HG03378 (cell line): ENCODE results near the gene PLA2G2C.
"Not testable (repeated sequence)": the region's sequence is repeated elsewhere in the genome, so short reads cannot be mapped to it uniquely, and the experiment has no call there.

Experiments
- ATAC-seq: cut with Tn5 transposase; IDR thresholded peaks from one replicate; pipeline ENCODE4 v1.9.1; 2021; ENCODE audit warnings: mild to moderate bottlenecking, moderate library complexity; ENCODE audit not compliant: unreplicated experiment

PLA2G2C gene

DNA sequence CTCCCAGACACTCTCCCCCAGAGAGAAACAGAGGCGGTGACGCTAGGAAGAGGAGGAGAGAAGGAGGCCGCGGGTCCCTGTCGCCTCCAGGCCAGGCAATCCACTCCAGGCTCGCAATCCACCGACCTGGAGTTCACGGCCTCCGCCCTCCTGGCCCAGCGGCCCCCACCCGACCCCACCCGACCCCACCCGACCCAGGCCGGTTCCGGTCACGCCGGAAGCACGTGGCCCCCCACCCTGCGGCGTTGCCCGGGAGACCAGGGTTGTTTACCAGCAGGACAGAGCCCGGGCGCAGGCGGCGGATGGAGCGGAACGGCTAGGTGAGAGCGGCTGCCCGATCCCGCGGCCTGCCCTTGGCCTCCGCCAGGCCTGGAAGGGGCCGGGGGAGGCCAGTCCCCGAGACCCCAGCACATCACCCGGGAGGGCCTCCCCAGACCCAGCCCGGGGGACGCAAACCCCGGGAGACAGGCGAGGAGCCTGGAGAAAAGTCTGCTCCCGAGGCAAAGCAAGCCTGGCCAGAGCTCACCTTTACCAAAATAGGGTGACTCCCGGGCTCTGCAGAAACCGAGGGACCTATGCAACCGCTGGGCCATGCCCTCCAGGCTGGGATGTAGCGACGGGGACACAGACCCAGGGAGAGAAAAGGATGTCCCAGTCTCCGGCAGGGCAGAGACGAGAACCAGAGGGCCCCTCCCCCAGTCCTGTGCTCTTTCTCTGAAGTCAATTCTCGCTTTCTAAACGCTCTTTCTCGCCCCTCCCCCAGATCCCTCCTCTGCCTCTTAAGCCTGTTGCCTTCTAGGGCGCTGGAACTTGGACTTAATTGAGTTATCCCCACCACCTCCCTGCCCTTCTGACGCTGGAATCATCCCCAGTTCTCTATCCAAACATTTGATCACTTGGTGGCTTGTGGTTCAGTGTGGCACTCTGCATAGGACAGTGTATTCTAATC is at the start of gene PLA2G2C, which contains the start of gene UBXN10:
PLA2G2C (minus strand) TSS at position 685 of the 949 bp plus-strand sequence. CDS start 9,155 bp downstream, outside the sequence.
UBXN10 (plus strand) TSS at position 263 of the 949 bp plus-strand sequence. CDS start 4,466 bp downstream, outside the sequence.
- no peak for ATAC-seq

DNA sequence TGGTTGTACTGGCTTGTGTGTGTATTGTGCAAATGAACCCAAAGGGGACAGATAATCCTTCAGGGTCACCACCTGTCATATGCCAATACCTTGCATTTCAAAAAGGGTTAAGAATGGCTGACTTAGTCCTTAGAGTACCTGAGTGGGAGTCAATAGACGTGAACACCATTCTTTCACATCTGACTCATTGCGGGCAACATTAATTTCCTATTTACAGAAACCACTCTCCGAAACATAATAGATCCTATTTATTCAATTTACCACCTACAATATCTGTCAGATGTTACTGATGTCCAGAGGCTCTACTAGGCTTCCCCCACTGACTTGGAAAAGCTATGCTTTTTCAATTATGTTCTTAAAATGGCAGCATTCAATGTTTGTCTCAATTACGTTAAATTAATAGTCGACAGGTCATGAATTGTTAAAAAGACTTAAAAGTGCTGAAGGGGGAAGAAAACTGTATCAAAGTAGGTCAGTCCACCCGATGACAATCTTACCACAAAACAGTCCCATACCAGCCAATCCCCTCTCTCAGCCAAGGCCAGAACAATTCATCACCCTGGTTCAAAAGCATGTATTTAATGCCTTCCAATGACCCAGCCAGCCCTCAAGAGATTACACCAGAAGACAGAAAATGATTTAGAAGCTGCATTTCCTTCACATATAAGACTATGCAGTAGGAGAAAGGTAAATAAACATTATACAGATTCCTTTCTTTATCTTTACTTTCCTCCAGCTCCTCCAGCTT is 48.6 kb upstream of the PLA2G2C start:
- no peak for ATAC-seq

GRCh38 chr1:20233866-20234265 is 47.5 kb upstream of the PLA2G2C start:
- no peak for ATAC-seq

GRCh38 chr1:20233394-20233793 is 47.1 kb upstream of the PLA2G2C start:
- no peak for ATAC-seq

DNA sequence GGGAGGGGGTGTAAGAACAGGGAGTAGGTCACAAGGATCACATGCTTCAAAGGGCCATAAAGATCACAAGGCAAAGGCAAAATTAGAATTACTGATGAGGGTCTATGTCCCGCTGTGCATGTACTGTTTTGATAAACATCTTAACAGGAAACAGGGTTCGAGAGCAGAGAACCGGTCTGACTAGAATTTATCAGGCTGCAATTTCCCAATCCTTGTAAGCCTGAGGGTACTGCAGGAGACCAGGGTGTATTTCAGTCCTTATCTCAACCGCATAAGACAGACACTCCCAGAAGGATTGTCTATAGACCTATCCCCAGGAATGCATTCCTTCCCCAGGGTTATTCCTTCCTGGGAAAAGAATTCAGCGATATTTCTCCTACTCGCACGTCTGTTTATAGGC is 46.2 kb upstream of the PLA2G2C start:
- not testable (repeated sequence) for ATAC-seq

GRCh38 chr1:20229171-20229570 is 42.9 kb upstream of the PLA2G2C start:
- ATAC-seq: no peak

- no peak for ATAC-seq
These were observed 42.1 kb upstream of the PLA2G2C start for GRCh38 chr1:20228314-20228825.

DNA sequence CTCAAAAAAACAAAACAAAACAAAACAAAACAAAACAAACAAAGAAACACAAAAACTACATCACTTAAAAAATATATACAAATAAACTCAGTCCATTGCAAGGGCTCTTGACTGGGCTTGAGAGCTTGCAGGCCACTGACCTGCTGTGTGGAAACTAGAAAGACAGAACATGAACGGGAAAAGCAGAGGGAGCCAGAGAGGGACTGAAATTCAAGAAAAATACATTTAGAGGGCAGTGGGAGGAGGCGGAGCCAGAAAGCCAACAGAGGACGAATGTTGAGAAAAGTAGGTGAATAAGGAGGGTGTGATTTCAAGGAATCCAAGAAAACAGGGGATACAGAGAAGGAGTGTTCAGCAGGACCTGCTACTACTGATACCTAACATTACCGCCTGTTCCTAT is 41.4 kb upstream of the PLA2G2C start:
- no peak for ATAC-seq

DNA sequence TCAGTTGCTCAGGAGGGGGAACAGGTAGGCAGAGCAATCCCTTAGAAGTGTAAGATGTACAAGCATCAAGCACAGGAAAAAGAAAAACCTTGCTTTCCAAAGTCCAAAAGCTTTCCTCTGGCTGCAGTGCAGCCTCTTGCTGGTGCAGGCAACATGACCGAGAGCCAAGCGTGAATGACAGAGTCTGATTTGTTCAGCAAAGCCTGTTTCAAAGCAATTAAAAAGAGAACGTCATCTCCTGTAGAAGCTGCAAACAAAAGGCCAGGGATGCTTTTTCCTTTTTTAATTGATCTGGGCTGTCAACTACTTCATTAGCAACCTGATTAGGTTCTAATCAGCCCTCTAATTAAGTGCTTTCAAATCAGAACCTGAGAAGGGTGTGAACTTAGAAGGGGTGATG is 38.2 kb upstream of the PLA2G2C start:
- ATAC-seq: no peak

DNA sequence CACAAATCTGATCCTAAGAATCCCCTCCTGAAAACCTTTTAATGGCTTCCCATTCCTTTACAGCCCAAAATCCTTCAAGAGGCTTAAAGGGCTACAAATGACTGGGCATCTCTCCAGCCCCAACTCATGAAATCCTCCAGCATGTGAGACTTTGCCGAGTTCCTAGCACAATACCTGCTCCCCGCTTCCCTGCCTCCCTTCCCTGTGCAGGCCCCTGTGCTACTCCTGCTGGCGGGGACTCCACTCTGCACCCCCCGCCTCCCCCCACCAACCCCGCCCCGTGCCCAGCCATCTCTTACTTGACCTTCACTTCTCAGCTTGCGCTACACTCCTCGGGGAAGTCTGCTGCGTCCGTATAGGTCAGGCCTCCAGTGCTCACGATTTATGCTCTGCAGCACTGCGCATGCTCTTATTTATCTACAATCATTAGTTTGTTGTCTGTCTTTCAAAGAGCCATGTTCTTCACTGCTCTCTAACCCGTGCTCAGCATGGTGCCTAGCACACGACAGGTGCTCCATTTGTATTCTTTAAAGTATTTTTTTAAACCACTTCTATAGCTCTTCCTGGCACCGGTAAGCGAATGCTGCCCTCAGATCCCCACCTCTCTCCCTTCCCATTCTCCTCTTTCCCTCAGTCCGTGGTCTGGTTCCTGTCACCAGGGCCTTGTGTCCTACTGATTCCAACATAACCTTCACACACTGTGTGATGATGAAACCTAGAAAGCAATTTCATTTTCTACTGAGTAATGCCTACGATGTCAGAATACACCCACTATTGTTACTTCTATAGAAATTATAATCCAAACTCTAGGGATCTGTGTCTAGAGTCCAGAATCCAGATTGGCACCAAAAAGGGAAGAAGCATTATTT is 37.5 kb upstream of the PLA2G2C start:
- no peak for ATAC-seq

DNA sequence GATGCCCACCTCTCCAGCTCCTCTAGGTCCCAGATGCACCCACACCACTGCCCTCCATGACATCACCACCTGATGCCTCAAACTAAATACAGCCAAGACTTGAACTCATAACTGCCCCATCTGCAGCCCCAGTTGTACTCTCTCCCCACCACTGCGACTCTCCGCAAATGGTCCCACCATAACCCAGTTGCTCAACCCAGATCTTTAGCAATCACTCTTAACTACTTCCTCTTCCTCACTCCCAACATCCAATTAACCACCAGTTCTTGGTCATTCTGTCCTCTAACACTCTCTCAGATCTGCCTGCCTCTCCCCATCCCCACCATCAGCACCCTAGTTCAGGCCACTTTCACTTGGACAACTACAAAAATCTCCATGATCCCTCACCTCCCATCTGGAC is 36.8 kb upstream of the PLA2G2C start:
- no peak for ATAC-seq

GRCh38 chr1:20220036-20220435 is 33.7 kb upstream of the PLA2G2C start:
- no peak for ATAC-seq

GRCh38 chr1:20219053-20219452 is 32.7 kb upstream of the PLA2G2C start:
- ATAC-seq: not testable (repeated sequence)

DNA sequence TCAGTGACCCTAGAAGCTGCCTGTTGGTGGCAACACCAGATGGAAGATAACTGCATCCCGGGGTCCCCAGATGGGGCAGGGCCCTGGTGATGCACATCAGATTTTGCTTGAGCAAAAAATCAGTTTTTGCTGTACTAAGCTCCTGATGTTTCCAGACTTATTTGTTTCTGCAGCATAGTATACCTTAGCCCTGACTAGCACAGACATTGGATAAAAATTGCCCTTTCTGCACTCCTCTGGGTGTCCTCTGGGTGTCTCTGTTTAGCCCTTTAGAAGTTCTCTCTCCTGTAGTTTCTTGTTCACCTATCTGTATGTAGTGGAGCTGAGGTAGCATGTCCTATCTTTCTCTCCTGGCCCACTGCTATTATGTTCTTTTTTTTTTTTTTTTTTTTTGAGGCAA is 30.3 kb upstream of the PLA2G2C start:
- ATAC-seq: no peak

DNA sequence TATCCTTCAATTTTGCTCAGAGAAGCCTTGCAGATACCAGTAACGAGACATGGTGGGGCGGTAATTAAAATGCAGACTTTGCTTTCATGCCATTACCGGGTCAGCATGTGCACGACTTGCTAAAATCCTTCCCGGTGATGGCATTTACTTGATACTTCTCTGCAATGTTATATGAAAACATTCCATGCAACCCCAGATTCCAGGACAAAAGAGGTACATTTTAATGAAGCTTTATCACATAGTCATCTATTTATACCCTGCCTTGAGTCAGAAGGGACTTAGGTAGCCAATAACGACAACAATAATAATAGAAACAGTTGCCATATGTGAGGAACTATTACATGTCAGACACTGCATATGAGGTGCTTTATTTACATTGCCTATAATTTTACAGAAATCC is 29.4 kb upstream of the PLA2G2C start:
- ATAC-seq: no peak

DNA sequence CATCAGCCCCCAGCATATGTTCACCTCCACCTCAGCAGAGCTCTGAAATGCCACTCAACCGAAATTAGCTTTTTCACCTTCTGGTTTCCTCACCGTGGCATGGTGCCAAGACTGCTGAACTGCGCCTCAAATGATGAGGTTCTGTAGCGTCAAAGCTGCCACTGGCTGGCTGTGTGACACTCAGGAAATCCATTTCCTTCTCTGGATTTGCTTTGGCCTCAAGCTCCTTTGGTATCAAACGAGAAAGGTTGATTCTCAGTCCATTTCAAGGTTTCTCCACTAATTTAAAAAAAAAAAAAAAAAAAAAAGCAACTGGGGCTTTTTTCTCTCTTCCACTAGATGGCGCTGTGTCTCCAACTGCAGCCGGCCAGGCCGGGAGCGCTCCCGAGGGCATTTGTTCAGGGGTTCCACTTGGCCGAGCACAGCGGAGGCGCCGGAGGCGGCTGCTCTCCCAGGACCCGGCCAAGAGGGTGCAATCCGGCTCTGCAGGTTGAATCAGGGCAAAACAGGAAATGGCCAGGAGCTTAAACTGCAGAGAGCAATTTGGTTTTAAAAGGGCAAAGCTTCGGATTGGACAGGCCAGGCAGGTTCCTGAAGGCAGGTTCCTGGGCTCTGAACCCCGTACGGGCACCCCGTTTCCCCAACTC is 26.5 kb upstream of the PLA2G2C start:
- no peak for ATAC-seq

DNA sequence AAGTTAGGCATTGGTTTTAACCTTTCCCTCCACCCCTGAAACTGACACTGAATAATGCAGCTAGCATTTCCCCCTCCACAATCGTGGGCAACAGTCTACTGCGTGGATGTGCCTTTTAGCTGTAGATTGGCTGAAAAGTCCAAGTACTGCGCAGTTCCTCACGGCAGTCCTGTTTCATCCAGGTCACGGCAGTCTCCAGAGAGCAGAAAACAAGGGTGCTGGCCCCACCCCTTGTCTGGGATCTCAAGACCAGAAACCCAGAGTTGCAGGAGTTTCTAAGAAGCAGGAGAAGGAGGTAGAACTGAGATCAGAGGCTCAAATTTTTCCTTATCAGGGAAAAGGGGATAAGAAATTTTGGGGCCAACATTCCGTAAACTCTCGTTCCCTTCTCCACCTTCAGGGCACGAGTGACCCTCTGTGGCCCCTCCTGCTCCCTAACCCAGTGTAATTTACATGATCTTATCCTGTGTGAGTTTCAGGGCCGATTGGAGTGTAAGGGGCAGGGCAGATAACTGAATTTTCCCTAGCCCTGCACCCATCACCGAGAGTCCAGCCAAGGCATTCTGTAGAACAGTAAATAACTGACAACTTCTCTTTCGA is 25.9 kb upstream of the PLA2G2C start:
- ATAC-seq: no peak

DNA sequence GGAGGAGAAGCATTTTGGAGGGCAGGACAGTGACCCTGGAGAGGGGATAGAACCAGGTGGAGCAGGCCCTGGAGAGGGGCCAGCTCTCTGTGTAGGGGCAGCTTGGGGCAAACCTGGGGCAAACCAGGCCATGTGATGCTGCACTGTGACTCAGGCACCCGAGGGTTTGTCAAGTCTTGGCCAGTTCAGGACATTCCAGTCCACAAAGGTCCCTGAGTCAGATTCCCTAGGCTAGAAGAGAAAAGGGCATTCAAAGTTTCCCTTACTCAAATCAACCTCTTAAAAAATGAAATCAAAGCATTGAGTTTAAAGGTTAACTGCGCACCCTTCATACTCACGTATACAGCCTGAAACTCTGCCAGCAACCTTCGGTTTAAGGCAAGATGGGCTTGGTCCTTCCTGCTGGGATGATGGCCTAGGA is 25.2 kb upstream of the PLA2G2C start:
- ATAC-seq: no peak

DNA sequence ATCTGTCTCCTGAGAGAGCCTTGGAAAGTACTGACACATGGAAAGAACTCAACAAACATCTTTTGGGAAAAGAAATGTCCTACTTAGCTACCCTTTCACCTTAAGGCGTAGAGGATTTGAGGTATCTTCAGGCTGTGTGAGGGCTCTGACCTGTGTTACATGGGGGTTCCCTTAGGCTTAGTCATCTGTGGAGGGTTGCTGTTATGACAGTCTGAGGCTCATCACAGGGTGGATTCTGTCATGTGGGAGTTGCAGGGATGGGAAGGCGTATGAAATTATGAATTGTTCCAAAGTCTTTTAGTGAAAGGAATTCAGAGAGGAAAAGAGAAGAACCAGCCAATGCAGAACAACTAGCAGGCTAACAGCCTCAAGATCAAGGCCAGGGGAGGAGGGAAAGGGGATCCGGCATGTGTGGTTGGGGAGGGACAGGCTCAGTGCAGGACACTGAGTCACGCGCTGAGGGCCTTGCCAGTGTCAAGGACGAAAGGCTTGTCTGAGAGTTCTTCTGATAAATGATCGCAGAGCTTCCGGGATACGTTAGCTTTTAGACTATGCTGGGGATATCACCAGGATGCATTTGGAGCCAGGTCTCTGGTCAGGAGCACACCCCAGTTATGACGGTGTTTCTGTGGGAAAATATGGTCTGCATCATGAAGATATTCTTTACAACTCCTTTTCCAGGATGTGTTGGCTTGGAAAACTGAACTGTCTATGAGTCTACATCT is 24.6 kb upstream of the PLA2G2C start:
- no peak for ATAC-seq
